Endothelial cell of umbilical vein (primary cell): ENCODE results near the gene MARK3.

Source experiments
- EZH2 ChIP-seq: IDR thresholded peaks from 2 replicates; pipeline ENCODE4 v1.6.1; 2012; ENCODE audit warnings: borderline replicate concordance, low read depth, mild to moderate bottlenecking, moderate library complexity, low read length, inconsistent platforms; ENCODE audit not compliant: severe bottlenecking
- GATA2 ChIP-seq: IDR thresholded peaks from 2 replicates; pipeline ENCODE4 v1.7.0; 2011; ENCODE audit warnings: low read depth, mild to moderate bottlenecking, moderate library complexity, mixed read lengths, low read length; ENCODE audit not compliant: insufficient read length, insufficient read depth
- MYC ChIP-seq: IDR thresholded peaks from one replicate; pipeline ENCODE4 v1.6.1; 2011; ENCODE audit warnings: mild to moderate bottlenecking, low read depth, low read length
- POLR2A ChIP-seq: IDR thresholded peaks from 2 replicates; pipeline ENCODE4 v1.6.1; 2012; ENCODE audit warnings: low read depth, mild to moderate bottlenecking, control low read depth, low read length
- POLR2AphosphoS5 ChIP-seq: IDR thresholded peaks from 2 replicates; pipeline ENCODE4 v1.6.1; 2012; ENCODE audit warnings: low read depth, mild to moderate bottlenecking, control low read depth, low read length, moderate library complexity; ENCODE audit not compliant: insufficient read depth
- TF ChIP-seq, protein P1 (sequence below), 2 donors: IDR thresholded peaks; 1 replicate in 1 of 2; 2 replicates in 1 of 2; pipeline ENCODE4 v1.5.1; 2011; ENCODE audit warnings: low read length in 2 of 2, mild to moderate bottlenecking in 2 of 2, moderate library complexity in 2 of 2, control low read depth in 1 of 2, inconsistent platforms in 1 of 2, low read depth in 1 of 2; ENCODE audit not compliant: insufficient read depth in 1 of 2; ENCODE audit errors: extremely low read depth in 1 of 2
- TF ChIP-seq, protein P2 (sequence below): IDR thresholded peaks from 2 replicates; pipeline ENCODE4 v1.6.1; 2011; ENCODE audit not compliant: insufficient read depth, insufficient read length

GRCh38 chr14:103546652-103547454, 161.6 kb downstream of the MARK3 start:
- TF ChIP-seq POLR2A = no peak
- TF ChIP-seq POLR2AphosphoS5 = no peak
- TF ChIP-seq, protein P1, sequence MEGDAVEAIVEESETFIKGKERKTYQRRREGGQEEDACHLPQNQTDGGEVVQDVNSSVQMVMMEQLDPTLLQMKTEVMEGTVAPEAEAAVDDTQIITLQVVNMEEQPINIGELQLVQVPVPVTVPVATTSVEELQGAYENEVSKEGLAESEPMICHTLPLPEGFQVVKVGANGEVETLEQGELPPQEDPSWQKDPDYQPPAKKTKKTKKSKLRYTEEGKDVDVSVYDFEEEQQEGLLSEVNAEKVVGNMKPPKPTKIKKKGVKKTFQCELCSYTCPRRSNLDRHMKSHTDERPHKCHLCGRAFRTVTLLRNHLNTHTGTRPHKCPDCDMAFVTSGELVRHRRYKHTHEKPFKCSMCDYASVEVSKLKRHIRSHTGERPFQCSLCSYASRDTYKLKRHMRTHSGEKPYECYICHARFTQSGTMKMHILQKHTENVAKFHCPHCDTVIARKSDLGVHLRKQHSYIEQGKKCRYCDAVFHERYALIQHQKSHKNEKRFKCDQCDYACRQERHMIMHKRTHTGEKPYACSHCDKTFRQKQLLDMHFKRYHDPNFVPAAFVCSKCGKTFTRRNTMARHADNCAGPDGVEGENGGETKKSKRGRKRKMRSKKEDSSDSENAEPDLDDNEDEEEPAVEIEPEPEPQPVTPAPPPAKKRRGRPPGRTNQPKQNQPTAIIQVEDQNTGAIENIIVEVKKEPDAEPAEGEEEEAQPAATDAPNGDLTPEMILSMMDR (IDR thresholded peaks at IDR 0.05; ENCODE audit: extremely low read depth in 1 of 2, insufficient read depth in 1 of 2, low read depth in 1 of 2, low read length in 2 of 2) = peak; percentile 82 to 88
- TF ChIP-seq MYC = no peak
- TF ChIP-seq EZH2 = no peak
- no peak for TF ChIP-seq GATA2
- TF ChIP-seq, protein P2, sequence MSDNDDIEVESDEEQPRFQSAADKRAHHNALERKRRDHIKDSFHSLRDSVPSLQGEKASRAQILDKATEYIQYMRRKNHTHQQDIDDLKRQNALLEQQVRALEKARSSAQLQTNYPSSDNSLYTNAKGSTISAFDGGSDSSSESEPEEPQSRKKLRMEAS = no peak
